GM19468 (cell line): ENCODE measurements around the gene TNKS1BP1.
A peak's percentile ranks its signal among the peaks of the same experiment; 100 is the strongest.
"Not testable (repeated sequence)": the region's sequence is repeated elsewhere in the genome, so short reads cannot be mapped to it uniquely, and the experiment has no call there.

Experiments
- ATAC-seq: cut with Tn5 transposase; IDR thresholded peaks from one replicate; pipeline ENCODE4 v1.9.1; 2021; ENCODE audit warnings: mild to moderate bottlenecking, moderate library complexity, moderate number of reproducible peaks; ENCODE audit not compliant: unreplicated experiment; ENCODE audit errors: extremely low read depth

TNKS1BP1 gene

GRCh38 chr11:57324886-57325734 is at the start of gene TNKS1BP1:
Gene TNKS1BP1, minus strand, starts transcription at chr11:57324952. Its CDS starts 3,067 bp downstream, at chr11:57321885.
- ATAC-seq: peak; percentile 90

GRCh38 chr11:57373146-57373545 is 48.4 kb upstream of the TNKS1BP1 start:
- ATAC-seq: no peak

GRCh38 chr11:57370941-57371340 is 46.2 kb upstream of the TNKS1BP1 start:
- ATAC-seq: no peak

GRCh38 chr11:57370251-57370650 is 45.5 kb upstream of the TNKS1BP1 start:
- ATAC-seq: no peak

GRCh38 chr11:57368845-57369232 is 44.1 kb upstream of the TNKS1BP1 start:
- no peak for ATAC-seq

GRCh38 chr11:57368106-57368844 is 43.5 kb upstream of the TNKS1BP1 start:
- no peak for ATAC-seq

GRCh38 chr11:57364851-57365660 is 40.3 kb upstream of the TNKS1BP1 start:
- no peak for ATAC-seq

GRCh38 chr11:57363131-57364080 is 38.7 kb upstream of the TNKS1BP1 start:
- no peak for ATAC-seq

- no peak for ATAC-seq
Observed at GRCh38 chr11:57361926-57362325, 37.2 kb upstream of the TNKS1BP1 start.

- ATAC-seq: not testable (repeated sequence)
Observed at GRCh38 chr11:57361420-57361819, 36.7 kb upstream of the TNKS1BP1 start.

GRCh38 chr11:57360991-57361390 is 36.2 kb upstream of the TNKS1BP1 start:
- ATAC-seq: no peak

GRCh38 chr11:57359896-57360690 is 35.3 kb upstream of the TNKS1BP1 start:
- ATAC-seq: no peak

- ATAC-seq: no peak
Observed at GRCh38 chr11:57359396-57359795, 34.6 kb upstream of the TNKS1BP1 start.

GRCh38 chr11:57358991-57359390 is 34.2 kb upstream of the TNKS1BP1 start:
- ATAC-seq: no peak

- ATAC-seq: no peak
Observed at GRCh38 chr11:57358543-57358961, 33.8 kb upstream of the TNKS1BP1 start.

- ATAC-seq: no peak
Observed at GRCh38 chr11:57357856-57358255, 33.1 kb upstream of the TNKS1BP1 start.

- no peak for ATAC-seq
Observed at GRCh38 chr11:57357310-57357709, 32.6 kb upstream of the TNKS1BP1 start.

- no peak for ATAC-seq
Observed at GRCh38 chr11:57356268-57356667, 31.5 kb upstream of the TNKS1BP1 start.

- no peak for ATAC-seq
Observed at GRCh38 chr11:57354699-57355098, 29.9 kb upstream of the TNKS1BP1 start.
